LNCAP (cell line): ENCODE results near the gene RASAL2.

ENCODE experiments used
- CTCF ChIP-seq: fragments of 450-650 bp; IDR thresholded peaks from 2 replicates; pipeline ENCODE4 v1.5.1; 2017; ENCODE audit warnings: mild to moderate bottlenecking

Gene RASAL2

GRCh38 chr1:178311164-178311563 lies 217.3 kb downstream of the RASAL2 start:
- TF ChIP-seq CTCF = no peak

- no peak for TF ChIP-seq CTCF
These were observed 229.2 kb downstream of the RASAL2 start for GRCh38 chr1:178323067-178323466.

GRCh38 chr1:178324003-178324402 lies 230.1 kb downstream of the RASAL2 start:
- no peak for TF ChIP-seq CTCF

GRCh38 chr1:178328728-178329127 lies 234.8 kb downstream of the RASAL2 start:
- no peak for TF ChIP-seq CTCF

- TF ChIP-seq CTCF = no peak
These were observed 236.2 kb downstream of the RASAL2 start for GRCh38 chr1:178330153-178330552.

GRCh38 chr1:178330848-178331497 lies 237.1 kb downstream of the RASAL2 start:
- TF ChIP-seq CTCF = no peak

- no peak for TF ChIP-seq CTCF
These were observed 241.5 kb downstream of the RASAL2 start for GRCh38 chr1:178335426-178335825.

GRCh38 chr1:178337091-178337706 lies 243.3 kb downstream of the RASAL2 start:
- TF ChIP-seq CTCF = no peak
